ENCODE data around the gene C19orf67.
A peak's percentile ranks its signal among the peaks of the same experiment; 100 is the strongest.
"Not testable (repeated sequence)": the region's sequence is repeated elsewhere in the genome, so short reads cannot be mapped to it uniquely, and the experiment has no call there.

C19orf67 gene

DNA sequence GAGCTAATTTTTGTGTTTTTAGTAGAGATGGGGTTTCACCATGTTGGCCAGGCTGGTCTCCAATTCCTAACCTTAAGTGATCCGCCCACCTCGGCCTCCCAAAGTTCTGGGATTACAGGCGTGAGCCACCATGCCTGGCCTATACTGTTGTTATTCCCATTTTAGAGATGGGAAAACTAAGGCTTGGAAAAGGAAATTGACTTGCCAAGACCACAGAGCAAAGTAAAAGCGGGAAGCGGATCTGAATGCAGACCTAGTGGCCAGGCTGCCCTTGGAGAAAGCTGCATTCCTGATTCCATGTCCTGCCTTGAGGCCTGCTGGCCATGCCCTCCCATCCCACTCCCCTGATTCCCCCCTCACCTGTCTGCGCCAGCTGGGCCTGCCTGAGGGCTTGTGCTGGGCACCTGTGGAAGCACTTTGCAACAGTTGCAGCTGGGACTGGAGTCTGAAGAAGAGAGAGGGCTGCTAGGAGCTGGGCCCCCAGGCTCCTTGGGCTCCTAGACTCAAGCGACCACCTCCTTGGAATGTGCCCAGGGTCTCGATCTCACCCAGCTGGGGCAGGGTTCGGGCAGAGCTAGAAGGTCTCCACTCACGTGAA, 29.4 kb downstream of the C19orf67 start:
- DNase-seq (ENCODE audit: low read depth), result no peak

DNA sequence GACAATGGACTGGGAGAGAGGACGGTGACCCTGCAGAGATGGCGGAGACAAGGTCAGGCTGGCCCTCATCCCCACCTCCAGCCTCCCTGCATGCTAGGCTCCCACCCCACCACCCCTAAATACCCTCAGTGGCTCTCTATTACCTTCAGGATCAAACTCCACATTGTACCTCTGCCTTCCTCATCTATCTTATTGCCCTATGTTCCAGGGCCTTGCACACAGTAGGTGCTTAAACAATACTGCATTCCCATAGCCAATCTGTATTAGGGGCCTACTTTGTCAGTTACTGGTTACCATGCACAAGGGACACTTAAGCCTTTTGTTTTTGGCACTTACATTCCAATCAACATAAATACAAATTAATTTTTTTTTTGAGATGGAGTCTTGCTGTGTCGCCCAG, 30.2 kb downstream of the C19orf67 start:
- DNase-seq (ENCODE audit: low read depth), result no peak

DNA sequence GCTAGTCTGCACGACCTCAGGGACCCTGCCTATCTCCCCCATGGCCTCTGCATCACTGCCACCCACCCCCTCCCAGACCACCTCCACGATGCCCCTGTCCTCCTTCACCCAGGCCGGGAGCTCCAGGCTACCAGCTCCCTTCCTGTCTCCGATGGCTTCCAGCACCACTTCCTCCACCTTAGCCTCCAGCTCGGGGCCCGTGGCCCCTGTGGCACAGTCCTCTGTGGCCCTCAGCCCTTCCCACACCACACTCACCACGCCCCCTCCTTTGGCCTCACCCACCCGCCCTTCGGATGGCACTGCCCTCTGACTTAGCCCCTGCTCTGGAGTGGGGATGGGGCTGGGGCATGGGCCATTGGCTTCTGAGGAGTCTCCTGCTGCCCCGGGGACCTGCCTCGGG, 30.9 kb downstream of the C19orf67 start:
- DNase-seq (ENCODE audit: low read depth), result no peak

DNA sequence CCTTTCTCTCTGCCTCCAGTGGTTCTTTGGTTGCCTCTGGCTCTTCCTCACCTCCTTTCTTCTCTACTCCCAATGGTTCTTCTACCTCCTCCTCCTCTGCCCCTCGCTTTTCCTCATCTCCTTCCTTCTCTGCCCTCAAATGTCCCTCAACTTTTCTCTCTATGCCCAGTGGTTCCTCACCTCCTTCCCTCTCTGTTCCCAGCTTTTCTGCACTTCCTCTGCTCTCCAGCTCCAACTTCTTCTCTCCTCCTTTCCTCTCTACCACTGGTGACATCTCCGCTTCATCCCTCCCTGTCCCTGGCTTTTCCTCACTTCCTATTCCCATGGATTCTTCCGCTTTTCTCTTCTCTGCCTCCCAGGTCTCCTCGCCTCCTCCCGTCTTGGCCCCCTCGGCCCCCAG, 31.5 kb downstream of the C19orf67 start:
- no peak for DNase-seq (ENCODE audit: low read depth)

DNA sequence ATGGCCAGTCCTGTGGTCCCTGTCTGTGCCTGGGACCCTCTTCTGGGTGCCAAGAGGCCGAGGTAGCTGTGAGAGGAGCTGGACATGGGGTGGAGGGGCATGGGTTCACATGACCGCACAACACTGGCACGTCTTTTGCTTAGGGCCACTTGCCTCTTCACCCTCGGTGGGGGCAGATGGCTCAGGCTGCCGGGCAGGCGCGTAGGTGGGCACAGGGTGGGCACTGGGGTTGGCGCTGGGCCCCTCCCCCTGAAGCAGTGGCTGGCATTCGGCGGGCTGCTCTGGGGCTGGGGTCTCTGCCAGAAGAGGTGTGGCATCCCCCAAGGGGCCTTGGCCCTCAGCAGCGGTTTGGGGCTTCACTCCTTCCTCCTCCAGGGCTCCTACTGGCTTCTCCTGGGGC, 32.1 kb downstream of the C19orf67 start:
- no peak for DNase-seq (ENCODE audit: low read depth)

DNA sequence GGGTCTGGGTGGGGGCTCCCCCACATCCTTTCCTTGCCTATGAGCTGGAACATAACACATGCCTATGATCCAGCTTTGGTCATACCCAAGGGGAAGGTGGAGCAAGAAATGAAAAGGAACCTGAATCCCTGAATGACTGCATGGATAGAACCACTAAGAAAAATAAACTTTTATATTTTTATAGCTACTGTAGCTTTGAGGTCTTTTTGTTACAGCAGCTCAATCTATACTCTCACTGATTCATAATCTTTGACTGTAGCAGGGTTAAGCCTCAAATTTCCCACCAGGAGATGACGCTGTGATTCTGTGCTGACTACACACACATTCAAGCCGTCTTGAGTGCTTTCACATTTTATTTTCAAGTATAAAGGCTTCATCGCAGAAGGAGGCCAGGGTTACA, 32.6 kb downstream of the C19orf67 start:
- DNase-seq (ENCODE audit: low read depth), result no peak

DNA sequence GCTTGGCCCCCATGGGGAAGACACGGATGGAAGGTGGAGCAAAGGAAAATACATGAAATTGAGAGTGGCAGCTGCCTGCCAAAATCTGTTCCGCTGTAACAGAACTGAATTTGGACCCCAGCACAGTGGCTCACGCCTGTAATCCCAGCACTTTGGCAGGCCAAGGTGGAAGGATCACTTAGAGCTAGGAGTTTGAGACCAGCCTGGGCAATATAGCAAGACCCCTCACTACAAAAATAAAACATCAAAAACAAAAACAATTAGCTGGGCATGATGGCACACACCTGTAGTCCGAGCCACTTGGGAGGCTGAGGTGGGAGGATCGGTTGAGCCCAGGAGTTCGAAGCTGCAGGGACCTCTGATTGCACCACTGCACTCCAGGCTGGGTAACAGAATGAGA, 33.1 kb downstream of the C19orf67 start:
- no peak for DNase-seq (ENCODE audit: low read depth)

DNA sequence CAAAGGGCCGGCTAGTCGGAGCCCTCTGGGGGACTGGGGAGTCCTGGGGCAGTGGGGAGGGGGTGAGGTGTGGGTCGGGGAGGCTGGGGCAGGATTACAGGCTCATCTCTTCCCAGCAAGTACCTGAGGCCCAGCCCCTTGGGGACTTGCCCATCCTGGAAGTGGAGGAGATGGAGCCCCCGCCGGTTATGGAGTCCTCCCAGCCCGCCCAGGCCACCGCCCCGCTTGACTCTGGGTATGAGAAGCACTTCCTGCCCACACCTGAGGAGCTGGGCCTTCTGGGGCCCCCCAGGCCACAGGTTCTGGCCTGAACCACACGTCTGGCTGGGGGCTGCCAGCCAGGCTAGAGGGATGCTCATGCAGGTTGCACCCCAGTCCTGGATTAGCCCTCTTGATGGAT, 33.6 kb downstream of the C19orf67 start:
- DNase-seq (ENCODE audit: low read depth), result no peak

DNA sequence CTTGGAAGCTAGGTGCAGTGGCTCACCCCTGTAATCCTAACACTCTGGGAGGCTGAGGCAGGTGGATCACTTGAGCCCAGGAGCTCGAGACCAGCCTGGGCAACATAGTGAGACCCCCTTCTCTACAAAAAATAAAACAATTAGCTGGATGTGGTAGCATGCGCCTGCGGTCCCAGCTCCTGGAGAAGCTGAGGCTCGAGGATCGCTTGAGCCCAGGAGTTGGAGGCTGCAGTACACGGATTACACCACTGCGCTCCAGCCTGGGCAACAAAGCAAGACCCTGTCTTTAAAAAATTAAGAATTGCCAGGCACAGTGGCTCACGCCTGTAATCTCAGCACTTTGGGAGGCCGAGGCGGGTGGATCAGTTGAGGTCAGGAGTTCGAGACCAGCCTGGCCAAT, 34.6 kb downstream of the C19orf67 start:
- not testable (repeated sequence) for DNase-seq (ENCODE audit: low read depth)

DNA sequence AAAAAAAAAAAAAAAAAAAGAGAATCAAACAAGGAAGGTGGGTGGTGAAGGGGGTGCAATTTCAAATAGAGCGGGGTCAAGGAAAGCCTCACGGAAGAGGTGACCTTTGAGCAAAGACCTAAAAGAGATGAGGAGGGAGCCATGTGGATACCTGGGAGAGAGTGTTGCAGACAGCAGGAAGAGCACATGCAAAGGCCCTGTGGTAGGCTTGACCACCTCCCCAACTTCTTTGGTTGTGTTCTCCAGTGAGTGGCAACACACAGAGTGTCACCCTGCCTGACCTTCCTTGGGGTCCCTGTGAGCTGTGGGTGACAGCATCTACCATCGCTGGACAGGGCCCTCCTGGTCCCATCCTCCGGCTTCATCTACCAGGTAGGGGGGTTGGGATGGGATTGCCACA, 35.1 kb downstream of the C19orf67 start:
- no peak for DNase-seq (ENCODE audit: low read depth)

DNA sequence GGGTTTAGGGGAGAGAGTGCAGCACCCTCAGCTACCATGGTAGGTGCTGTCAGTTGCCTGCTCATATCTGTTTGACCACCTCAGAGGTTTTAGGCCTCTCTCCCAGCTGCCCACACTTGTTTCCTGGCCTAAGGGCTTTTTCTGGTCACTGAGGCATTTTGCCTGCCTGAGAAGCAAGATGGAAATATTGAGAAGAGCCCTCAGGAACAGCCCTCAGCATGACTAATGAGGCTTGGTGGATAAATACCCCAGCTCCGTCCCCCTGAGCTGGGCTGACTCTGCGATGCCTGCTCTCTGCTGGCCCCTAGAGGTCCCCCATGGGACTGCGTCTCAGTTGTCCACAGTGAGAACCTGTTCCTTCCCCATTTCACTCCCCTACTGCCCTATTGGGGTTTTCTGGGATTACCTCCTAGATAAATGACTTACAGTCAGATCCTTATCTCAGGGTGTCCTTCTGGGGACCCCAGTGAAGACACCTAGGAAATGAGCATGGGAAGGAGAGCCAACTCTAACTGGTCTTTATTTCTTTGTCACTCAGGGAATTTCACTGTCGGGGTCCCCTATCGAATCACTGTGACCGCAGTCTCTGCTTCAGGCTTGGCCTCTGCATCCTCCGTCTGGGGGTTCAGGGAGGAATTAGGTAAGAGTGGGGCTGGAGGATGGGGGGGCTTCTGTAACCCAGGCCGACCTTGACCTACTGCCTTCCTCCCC, 37.0 kb downstream of the C19orf67 start:
- DNase-seq (ENCODE audit: low read depth), result no peak

DNA sequence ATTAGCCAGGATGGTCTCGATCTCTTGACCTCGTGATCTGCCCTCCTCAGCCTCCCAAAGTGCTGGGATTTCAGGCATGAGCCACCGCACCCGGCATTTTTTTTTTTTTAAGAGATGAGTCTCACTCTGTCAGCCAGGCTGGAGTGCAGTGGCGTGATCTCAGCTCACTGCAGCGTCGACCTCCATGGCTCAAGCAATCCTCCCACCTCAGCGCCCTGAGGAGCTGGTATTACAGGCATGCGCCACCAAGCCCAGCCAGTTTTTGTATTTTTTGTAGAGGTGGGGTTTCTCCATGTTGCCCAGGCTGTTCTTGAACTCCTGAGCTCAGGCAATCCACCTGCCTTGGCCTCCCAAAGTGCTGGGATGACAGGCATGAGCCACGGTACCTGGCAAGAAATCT, 37.7 kb downstream of the C19orf67 start:
- not testable (repeated sequence) for DNase-seq (ENCODE audit: low read depth)

DNA sequence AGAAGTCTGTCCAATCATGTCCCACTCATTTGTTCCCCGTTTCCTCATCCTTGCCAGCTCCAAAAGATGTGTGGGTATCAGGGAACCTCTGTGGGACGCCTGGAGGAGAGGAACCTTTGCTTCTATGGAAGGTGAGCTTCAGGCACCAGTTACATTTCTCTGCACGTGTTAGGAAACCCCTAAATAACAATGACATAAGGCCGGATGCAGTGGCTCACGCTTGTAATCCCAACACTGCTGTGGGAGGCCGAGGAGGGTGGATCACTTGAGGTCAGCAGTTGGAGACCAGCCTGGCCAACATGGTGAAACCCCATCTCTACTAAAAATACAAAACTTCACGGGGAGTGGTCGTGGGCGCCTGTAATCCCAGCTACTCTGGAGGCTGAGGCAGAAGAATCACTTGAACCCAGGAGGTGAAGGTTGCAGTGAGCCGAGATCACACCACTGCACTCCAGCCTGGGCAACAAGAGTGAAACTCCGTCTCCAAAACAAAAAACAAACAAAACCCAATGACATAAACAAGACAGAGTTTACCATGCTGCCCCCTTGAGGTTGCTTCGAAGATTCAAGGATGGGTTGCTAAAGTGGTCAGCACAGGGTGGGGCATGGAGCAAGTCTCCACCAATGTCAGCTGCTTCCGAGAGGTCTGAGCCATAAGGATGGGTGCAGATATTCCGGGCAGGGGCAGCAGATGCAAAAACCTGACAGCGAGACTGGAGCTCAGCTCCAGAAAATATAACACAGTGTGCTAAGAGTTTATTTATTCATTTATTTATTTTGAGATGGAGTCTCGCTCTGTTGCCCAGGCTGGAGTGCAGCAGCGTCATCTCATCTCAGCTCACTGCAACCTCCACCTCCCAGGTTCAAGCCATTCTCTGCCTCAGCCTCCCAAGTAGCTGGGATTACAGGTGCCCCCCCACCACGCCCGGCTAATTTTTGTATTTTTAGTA, 42.6 kb downstream of the C19orf67 start:
- peak; percentile 20 for DNase-seq (ENCODE audit: low read depth)

DNA sequence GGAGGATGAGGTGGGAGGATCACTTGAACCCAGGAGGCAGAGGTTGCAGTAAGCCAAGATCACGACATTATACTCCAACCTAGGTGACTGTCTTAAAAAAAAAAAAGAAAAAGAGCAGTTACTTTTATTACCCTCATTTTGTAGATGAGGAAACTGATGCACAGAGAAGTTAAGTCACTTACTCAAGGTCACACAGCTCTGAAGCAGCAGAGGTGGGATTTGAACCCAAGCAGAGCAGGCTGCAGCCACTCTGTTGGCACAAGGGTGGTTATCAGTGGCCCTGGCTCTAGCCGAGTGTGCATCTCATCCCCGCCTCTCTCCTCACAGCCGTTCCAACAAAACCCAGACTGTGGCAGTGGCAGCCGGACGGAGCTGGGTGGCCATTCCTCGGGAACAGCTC, 46.4 kb downstream of the C19orf67 start:
- no peak for DNase-seq (ENCODE audit: low read depth)

DNA sequence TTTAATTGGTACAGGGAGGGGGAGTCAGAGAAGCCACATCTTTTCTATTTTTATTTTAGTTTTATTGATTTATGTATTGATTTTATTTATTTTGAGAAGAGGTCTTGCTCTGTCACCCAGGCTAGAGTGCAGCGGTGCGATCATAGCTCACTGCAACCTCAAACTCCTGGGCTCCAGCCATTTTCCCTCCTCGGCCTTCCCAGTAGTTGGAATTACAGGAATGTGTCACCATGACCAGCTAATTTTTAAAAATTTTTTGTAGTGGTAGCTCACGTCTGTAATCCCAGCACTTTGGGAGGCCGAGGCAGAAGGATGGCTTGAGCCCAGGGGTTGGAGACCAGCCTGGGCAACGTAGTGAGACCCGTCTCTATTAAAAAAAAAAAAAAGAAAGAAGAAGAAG, 49.9 kb downstream of the C19orf67 start:
- no peak for DNase-seq (ENCODE audit: low read depth)

DNA sequence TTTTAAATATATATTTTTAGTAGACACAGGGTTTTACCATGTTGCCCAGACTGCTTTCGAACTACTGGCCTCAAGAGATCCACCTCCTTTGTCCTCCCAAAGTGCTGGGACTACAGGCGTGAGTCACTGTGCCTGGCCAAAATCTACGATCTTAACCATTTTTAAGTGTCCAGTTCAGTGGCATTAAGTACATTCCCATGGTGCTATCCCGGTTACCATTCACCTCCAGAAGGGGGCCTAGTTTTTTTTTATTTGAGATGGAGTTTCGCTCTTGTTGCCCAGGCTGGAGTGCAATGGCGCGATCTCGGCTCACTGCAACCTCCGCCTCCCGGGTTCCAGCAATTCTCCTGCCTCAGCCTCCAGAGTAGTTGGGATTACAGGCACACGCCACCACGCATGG, 50.4 kb downstream of the C19orf67 start:
- DNase-seq (ENCODE audit: low read depth), result not testable (repeated sequence)

DNA sequence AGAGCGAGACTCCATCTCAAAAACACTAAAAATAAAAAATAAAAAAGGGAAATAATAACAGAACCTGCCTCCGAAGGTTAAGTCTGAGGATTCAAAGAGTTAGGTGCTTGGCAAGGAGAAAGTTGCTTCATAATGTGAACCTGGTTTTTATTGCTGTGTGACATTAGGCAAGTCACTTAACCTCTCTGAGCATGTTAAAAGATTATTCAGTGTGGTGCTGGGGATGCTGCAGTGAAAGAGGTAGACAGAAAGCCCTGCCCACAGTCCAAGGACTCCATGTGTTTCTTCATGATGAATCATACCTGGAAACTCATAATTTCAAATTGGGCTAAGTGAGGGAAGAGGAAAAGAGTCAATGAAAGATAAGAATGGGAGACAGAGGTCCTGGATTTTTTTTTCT, 51.6 kb downstream of the C19orf67 start:
- DNase-seq (ENCODE audit: low read depth), result no peak

DNA sequence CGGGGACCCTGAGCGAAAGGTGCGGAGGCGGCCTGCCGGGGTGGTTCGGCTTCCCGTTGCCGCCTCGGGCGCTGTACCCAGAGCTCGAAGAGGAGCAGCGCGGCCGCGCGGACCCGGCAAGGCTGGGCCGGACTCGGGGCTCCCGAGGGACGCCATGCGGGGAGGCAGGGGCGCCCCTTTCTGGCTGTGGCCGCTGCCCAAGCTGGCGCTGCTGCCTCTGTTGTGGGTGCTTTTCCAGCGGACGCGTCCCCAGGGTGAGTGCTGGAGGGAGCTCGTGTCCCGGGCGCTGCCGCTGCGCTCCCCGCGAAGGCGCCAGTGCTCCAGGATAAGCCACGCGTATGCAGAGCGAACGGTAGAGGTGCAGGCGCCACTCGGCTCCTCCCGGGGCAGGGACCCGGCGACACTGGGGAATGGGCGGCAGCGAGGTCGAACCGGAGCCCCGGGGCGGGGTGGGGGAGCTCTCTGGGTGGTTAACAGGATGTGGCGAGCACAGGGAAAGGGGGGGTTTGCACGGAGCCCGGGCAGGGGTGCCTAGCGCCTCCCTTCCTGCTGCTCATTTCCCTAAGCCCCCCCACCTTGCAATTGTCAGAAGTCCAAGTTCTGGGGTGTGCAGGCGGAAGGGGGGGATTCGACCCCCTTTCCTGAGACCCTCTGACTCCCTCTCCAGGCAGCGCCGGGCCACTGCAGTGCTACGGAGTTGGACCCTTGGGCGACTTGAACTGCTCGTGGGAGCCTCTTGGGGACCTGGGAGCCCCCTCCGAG, 53.7 kb downstream of the C19orf67 start, which contains the start of gene IL27RA:
IL27RA (plus strand) TSS at position 44 of the 762 bp plus-strand sequence; CDS start at position 155, 111 bp downstream.
- DNase-seq (ENCODE audit: low read depth), result no peak

Measured in non-pigmented ciliary epithelial cell (primary cell).